HepG2 (cell line): ENCODE results near the gene CORT. TPM values are rescaled to one million over a fixed set of nuclear protein-coding genes. Genes with fewer than 3 reads are reported as not detected.
A peak's percentile ranks its signal among the peaks of the same experiment; 100 is the strongest.

ENCODE experiments used
- ARID5B ChIP-seq: IDR thresholded peaks from 2 replicates; pipeline ENCODE4 v1.4.0; 2020; ENCODE audit warnings: mild to moderate bottlenecking, missing genetic modification reagents
- DNMT3B ChIP-seq: conservative IDR thresholded peaks from 2 replicates; pipeline ENCODE4 v1.6.1; 2016; ENCODE audit warnings: missing biosample characterization, control low read depth
- ISX ChIP-seq: sonication (generic); formaldehyde crosslinking; conservative IDR thresholded peaks from 2 replicates; pipeline ENCODE4 v1.5.0; 2020; ENCODE audit warnings: missing genetic modification reagents
- KMT2A ChIP-seq: sonication (generic); formaldehyde crosslinking; IDR thresholded peaks from 2 replicates; pipeline ENCODE4 v1.4.0; 2020; ENCODE audit warnings: missing genetic modification reagents
- MED13 ChIP-seq: sonication (generic); formaldehyde crosslinking; IDR thresholded peaks from 2 replicates; pipeline ENCODE4 v1.5.0; 2020; ENCODE audit warnings: missing genetic modification reagents
- REST ChIP-seq, 2 experiments: IDR thresholded peaks; 2 replicates each; pipeline ENCODE4 v1.6.1; 2011 to 2012; ENCODE audit warnings: low read length in 2 of 2, borderline replicate concordance in 1 of 2, low read depth in 1 of 2, mild to moderate bottlenecking in 1 of 2, moderate library complexity in 1 of 2
- RFX1 ChIP-seq: fragments of 450-650 bp; IDR thresholded peaks from 2 replicates; pipeline ENCODE4 v1.6.1; 2017
- SALL2 ChIP-seq: sonication (generic); formaldehyde crosslinking; IDR thresholded peaks from 2 replicates; pipeline ENCODE4 v1.8.1; 2023; ENCODE audit warnings: mild to moderate bottlenecking, missing genetic modification reagents, inconsistent platforms
- SP4 ChIP-seq: sonication (generic); formaldehyde crosslinking; IDR thresholded peaks from 2 replicates; pipeline ENCODE4 v1.8.1; 2023; ENCODE audit warnings: mild to moderate bottlenecking, missing genetic modification reagents
- ZBTB4 ChIP-seq: sonication (generic); formaldehyde crosslinking; IDR thresholded peaks from 2 replicates; pipeline ENCODE4 v1.4.0; 2020; ENCODE audit warnings: missing genetic modification reagents, mild to moderate bottlenecking, borderline replicate concordance
- ZNF746 ChIP-seq: sonication (generic); formaldehyde crosslinking; IDR thresholded peaks from 2 replicates; pipeline ENCODE4 v1.8.0; 2022; ENCODE audit warnings: mild to moderate bottlenecking, missing genetic modification reagents
- ZNF816 ChIP-seq: sonication (generic); formaldehyde crosslinking; IDR thresholded peaks from 2 replicates; pipeline ENCODE4 v1.8.0; 2022; ENCODE audit warnings: missing genetic modification reagents, mild to moderate bottlenecking, borderline replicate concordance
- polyA plus RNA-seq, 8 experiments: library from polyadenylated mRNA; depleted of rRNA in 3 of 8; stranded (reverse) in 7 of 8; unstranded in 1 of 8; fragments of >200 nt; fragmentation: Illumina TruSeq in 4 of 8; extraction: Trizol in 4 of 8; gene quantifications; 2 replicates each; pipeline versions ENCODE4 v1.2.1 to v1.2.3, GENCODE V29; 2011 to 2016; ENCODE audit warnings: low read depth in 4 of 8, missing spikeins in 1 of 8, mixed read lengths in 1 of 8; ENCODE audit not compliant: insufficient read depth in 1 of 8
- total RNA-seq, 5 experiments: library from RNA; depleted of rRNA; stranded (reverse); fragments of >200 nt; fragmentation: Illumina TruSeq; extraction: Trizol; gene quantifications; 2 replicates each; pipeline ENCODE4 v1.2.3, GENCODE V29; 2016; ENCODE audit warnings: low read depth in 1 of 5

The CORT gene
- total and polyA plus RNA-seq, 2 of the 13 experiments (the other 11 are each of a cell fraction or from before 2014, with no cell fraction given): 0.11 to 0.62 TPM

GRCh38 chr1:10472220-10473144 lies 22.7 kb downstream of the CORT start, which contains the start of gene DFFA (continued):
- TF ChIP-seq SALL2 (CRISPR knock-in tag) (0 out of 2 replicates have a peak, but pooled peaks have one; percentile 64), DNMT3B (CRISPR knock-in tag) (no peak), ARID5B (peak; percentile 74), MED13 (CRISPR knock-in tag) (no peak; the same call in 1 of the 2 replicates), ZBTB4 (CRISPR knock-in tag) (peak; percentile 51; the same call in 1 of the 2 replicates), REST (IDR thresholded peaks at IDR 0.05; ENCODE audit: borderline replicate concordance in 1 of 2, low read depth in 1 of 2, low read length in 2 of 2) (no peak), RFX1 (no peak), ZNF816 (CRISPR knock-in tag) (no peak), SP4 (peak; percentile 62), ISX (CRISPR knock-in tag) (no peak), KMT2A (CRISPR knock-in tag) (peak; percentile 86), ZNF746 (CRISPR knock-in tag) (no peak; the same call in 1 of the 2 replicates)
